HepG2 (cell line): Measurements from ENCODE around the gene MTF1. TPM values are rescaled to one million over a fixed set of nuclear protein-coding genes. Genes with fewer than 3 reads are reported as not detected.

Experiments used
- HNRNPLL ChIP-seq: fragments of 200-400 bp; formaldehyde crosslinking; IDR thresholded peaks from 2 replicates; pipeline ENCODE4 v1.6.1; 2017; ENCODE audit warnings: mild to moderate bottlenecking, low read depth, low read length; ENCODE audit not compliant: poor library complexity, severe bottlenecking
- IKZF4 ChIP-seq: sonication (generic); formaldehyde crosslinking; IDR thresholded peaks from 2 replicates; pipeline ENCODE4 v1.5.1; 2020; ENCODE audit warnings: borderline replicate concordance, mild to moderate bottlenecking, low read depth, missing genetic modification reagents; ENCODE audit errors: not compliant biosample characterization
- IRF2 ChIP-seq: IDR thresholded peaks from 2 replicates; pipeline ENCODE4 v1.6.1; 2018; ENCODE audit warnings: missing genetic modification reagents, missing compliant biosample characterization
- MBNL3 ChIP-seq: fragments of 250-450 bp; sonication (Bioruptor Pico); conservative IDR thresholded peaks from 2 replicates; pipeline ENCODE4 v1.8.0; 2022; ENCODE audit warnings: mild to moderate bottlenecking, inconsistent platforms
- NFKBIZ ChIP-seq: IDR thresholded peaks from 2 replicates; pipeline ENCODE4 v1.6.1; 2018; ENCODE audit warnings: missing genetic modification reagents, missing compliant biosample characterization
- NR2F2 ChIP-seq: IDR thresholded peaks from 2 replicates; pipeline ENCODE4 v1.6.1; 2012; ENCODE audit warnings: low read depth, inconsistent platforms, borderline replicate concordance
- PLRG1 ChIP-seq: fragments of 450-650 bp; conservative IDR thresholded peaks from 2 replicates; pipeline ENCODE4 v1.6.1; 2016
- SNAPC4 ChIP-seq: sonication (generic); formaldehyde crosslinking; IDR thresholded peaks from 2 replicates; pipeline ENCODE4 v1.4.0; 2020; ENCODE audit warnings: mild to moderate bottlenecking, missing genetic modification reagents
- TP53 ChIP-seq: sonication (generic); formaldehyde crosslinking; conservative IDR thresholded peaks from 2 replicates; pipeline ENCODE4 v1.4.0; 2020; ENCODE audit warnings: missing genetic modification reagents
- ZC3H4 ChIP-seq: sonication (generic); formaldehyde crosslinking; IDR thresholded peaks from 2 replicates; pipeline ENCODE4 v1.4.0; 2020; ENCODE audit warnings: missing genetic modification reagents, borderline replicate concordance
- ZFAT ChIP-seq: sonication (generic); formaldehyde crosslinking; conservative IDR thresholded peaks from 2 replicates; pipeline ENCODE4 v1.8.1; 2023; ENCODE audit warnings: missing genetic modification reagents, inconsistent platforms
- ZNF335 ChIP-seq: sonication (generic); formaldehyde crosslinking; IDR thresholded peaks from 2 replicates; pipeline ENCODE4 v1.4.0; 2020; ENCODE audit warnings: missing genetic modification reagents
- ZNF570 ChIP-seq: sonication (generic); formaldehyde crosslinking; IDR thresholded peaks from 2 replicates; pipeline ENCODE4 v1.4.0; 2020; ENCODE audit warnings: mild to moderate bottlenecking, missing genetic modification reagents, borderline replicate concordance
- polyA plus RNA-seq, 8 experiments: library from polyadenylated mRNA; depleted of rRNA in 3 of 8; stranded (reverse) in 7 of 8; unstranded in 1 of 8; fragments of >200 nt; fragmentation: Illumina TruSeq in 4 of 8; extraction: Trizol in 4 of 8; gene quantifications; 2 replicates each; pipeline versions ENCODE4 v1.2.1 to v1.2.3, GENCODE V29; 2011 to 2016; ENCODE audit warnings: low read depth in 4 of 8, missing spikeins in 1 of 8, mixed read lengths in 1 of 8; ENCODE audit not compliant: insufficient read depth in 1 of 8
- total RNA-seq, 5 experiments: library from RNA; depleted of rRNA; stranded (reverse); fragments of >200 nt; fragmentation: Illumina TruSeq; extraction: Trizol; gene quantifications; 2 replicates each; pipeline ENCODE4 v1.2.3, GENCODE V29; 2016; ENCODE audit warnings: low read depth in 1 of 5
- TF ChIP-seq, protein P1 (sequence below): sonication (generic); formaldehyde crosslinking; IDR thresholded peaks from 2 replicates; pipeline ENCODE4 v1.4.0; 2020; ENCODE audit warnings: mild to moderate bottlenecking, missing genetic modification reagents
- TF ChIP-seq, protein P2 (sequence below): sonication (generic); formaldehyde crosslinking; IDR thresholded peaks from 2 replicates; pipeline ENCODE4 v1.9.0; 2022; ENCODE audit warnings: low read depth, missing genetic modification reagents

The MTF1 gene
- total and polyA plus RNA-seq, 2 of the 13 experiments (the other 11 are each of a cell fraction or from before 2014, with no cell fraction given): 2.4 to 3.3 TPM

DNA sequence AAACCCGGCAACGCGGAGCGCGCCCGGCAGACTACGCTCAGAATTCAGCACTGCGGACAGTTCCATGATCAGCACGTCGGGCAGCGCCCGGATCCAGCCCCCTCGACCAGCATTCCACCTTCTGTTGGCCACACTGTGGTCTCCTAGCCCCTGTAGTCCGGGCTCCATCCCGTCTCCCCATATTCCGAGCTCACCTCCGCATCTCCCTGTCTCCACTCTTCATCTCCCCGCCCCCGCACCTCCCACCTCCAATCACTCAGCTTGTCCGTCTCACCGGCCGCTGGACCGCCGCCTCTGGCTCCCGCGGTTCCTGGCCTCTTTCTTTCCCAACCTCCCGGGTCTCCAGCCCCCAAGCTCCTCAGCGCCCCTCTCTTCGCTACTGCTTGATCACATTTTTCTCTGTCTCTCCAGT is 95.0 kb downstream of the MTF1 start (continued):
- TF ChIP-seq, protein P1, sequence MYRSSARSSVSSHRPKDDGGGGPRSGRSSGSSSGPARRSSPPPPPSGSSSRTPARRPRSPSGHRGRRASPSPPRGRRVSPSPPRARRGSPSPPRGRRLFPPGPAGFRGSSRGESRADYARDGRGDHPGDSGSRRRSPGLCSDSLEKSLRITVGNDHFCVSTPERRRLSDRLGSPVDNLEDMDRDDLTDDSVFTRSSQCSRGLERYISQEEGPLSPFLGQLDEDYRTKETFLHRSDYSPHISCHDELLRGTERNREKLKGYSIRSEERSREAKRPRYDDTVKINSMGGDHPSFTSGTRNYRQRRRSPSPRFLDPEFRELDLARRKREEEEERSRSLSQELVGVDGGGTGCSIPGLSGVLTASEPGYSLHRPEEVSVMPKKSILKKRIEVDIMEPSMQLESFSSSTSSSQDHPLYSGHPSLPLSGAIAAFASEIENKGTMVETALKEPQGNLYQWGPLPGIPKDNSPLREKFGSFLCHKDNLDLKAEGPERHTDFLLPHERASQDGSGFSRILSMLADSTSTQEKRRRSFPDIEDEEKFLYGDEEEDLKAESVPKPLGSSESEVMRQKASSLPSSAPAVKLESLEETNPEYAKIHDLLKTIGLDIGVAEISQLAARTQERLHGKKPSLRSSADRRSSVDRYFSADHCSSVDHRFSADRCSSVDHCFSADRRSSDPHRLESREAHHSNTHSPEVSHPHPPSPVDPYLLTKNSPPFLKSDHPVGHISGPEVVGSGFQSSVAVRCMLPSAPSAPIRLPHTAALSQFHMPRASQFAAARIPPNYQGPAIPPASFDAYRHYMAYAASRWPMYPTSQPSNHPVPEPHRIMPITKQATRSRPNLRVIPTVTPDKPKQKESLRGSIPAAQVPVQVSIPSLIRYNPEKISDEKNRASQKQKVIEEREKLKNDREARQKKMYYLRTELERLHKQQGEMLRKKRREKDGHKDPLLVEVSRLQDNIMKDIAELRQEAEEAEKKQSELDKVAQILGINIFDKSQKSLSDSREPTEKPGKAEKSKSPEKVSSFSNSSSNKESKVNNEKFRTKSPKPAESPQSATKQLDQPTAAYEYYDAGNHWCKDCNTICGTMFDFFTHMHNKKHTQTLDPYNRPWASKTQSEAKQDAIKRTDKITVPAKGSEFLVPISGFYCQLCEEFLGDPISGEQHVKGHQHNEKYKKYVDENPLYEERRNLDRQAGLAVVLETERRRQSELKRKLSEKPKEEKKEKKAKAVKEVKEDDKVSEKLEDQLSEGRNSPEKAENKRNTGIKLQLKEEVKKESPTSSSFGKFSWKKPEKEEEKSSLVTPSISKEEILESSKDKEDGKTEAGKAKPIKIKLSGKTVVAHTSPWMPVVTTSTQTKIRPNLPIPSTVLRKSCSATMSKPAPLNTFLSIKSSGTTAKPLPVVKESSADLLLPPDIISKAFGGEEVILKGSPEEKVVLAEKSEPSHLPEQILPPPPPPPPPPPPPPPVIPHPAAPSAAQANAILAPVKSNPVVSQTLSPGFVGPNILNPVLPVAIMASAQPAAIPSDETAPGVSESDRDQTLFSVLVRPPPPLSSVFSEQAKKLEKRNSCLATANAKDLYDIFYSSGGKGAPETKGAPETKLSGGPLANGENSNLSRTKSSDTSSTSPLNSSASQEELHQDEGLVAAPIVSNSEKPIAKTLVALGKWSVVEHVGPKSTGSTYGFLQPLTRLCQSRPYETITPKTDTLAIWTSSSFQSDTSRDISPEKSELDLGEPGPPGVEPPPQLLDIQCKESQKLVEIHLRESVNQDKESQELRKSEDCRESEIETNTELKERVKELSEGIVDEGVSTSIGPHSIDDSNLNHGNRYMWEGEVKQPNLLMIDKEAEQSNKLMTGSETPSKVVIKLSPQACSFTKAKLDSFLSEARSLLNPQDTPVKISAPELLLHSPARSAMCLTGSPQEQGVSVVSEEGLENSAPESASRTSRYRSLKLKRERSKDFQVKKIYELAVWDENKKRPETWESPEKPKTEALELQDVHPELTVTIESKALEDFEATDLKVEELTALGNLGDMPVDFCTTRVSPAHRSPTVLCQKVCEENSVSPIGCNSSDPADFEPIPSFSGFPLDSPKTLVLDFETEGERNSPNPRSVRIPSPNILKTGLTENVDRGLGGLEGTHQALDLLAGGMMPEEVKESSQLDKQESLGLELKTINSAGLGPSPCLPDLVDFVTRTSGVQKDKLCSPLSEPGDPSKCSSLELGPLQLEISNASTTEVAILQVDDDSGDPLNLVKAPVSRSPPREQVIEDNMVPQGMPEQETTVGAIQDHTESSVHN: peak; percentile 68; the same call in 1 of the 2 replicates
- TF ChIP-seq TP53 (CRISPR knock-in tag) (peak; percentile 97), SNAPC4 (CRISPR knock-in tag) (peak; percentile 96), HNRNPLL (no peak), PLRG1 (no peak), NFKBIZ (CRISPR knock-in tag) (peak; percentile 98), ZNF335 (CRISPR knock-in tag) (peak; percentile 96), NR2F2 (no peak), IKZF4 (CRISPR knock-in tag) (peak; percentile 100), ZC3H4 (CRISPR knock-in tag) (peak; percentile 98), ZNF570 (CRISPR knock-in tag) (peak; percentile 96; the same call in 1 of the 2 replicates), ZFAT (peak; percentile 96), IRF2 (CRISPR knock-in tag) (peak; percentile 96), MBNL3 (CRISPR knock-in tag) (no peak)
- TF ChIP-seq, protein P2, sequence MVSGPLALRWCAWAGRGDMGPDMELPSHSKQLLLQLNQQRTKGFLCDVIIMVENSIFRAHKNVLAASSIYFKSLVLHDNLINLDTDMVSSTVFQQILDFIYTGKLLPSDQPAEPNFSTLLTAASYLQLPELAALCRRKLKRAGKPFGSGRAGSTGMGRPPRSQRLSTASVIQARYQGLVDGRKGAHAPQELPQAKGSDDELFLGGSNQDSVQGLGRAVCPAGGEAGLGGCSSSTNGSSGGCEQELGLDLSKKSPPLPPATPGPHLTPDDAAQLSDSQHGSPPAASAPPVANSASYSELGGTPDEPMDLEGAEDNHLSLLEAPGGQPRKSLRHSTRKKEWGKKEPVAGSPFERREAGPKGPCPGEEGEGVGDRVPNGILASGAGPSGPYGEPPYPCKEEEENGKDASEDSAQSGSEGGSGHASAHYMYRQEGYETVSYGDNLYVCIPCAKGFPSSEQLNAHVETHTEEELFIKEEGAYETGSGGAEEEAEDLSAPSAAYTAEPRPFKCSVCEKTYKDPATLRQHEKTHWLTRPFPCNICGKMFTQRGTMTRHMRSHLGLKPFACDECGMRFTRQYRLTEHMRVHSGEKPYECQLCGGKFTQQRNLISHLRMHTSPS (CRISPR knock-in tag): peak; percentile 58; the same call in 1 of the 2 replicates
